Hepatic stellate cell (primary cell): Measurements from ENCODE around the gene NME3.

Experiments used
- DNase-seq: peaks from one replicate; pipeline ENCODE4 v3.0.0; 2011; ENCODE audit warnings: low spot score

Gene NME3

GRCh38 chr16:1793578-1794220, 22.4 kb upstream of the NME3 start, which contains the start of gene IGFALS:
Gene IGFALS, minus strand, starts transcription at chr16:1793705. Its CDS starts 53 bp downstream, at chr16:1793652.
- DNase-seq = no peak

GRCh38 chr16:1792836-1793577, 21.7 kb upstream of the NME3 start:
- no peak for DNase-seq

GRCh38 chr16:1791943-1792812, 20.8 kb upstream of the NME3 start:
- DNase-seq = no peak

- no peak for DNase-seq
These were observed 20.1 kb upstream of the NME3 start for GRCh38 chr16:1791256-1791942.

- no peak for DNase-seq
These were observed 19.4 kb upstream of the NME3 start for GRCh38 chr16:1790611-1791255.

- DNase-seq = no peak
These were observed 18.9 kb upstream of the NME3 start for GRCh38 chr16:1790261-1790610.

GRCh38 chr16:1789643-1790045, 18.3 kb upstream of the NME3 start:
- no peak for DNase-seq

GRCh38 chr16:1788708-1789100, 17.4 kb upstream of the NME3 start:
- no peak for DNase-seq

- no peak for DNase-seq
These were observed 16.9 kb upstream of the NME3 start for GRCh38 chr16:1788095-1788707.

GRCh38 chr16:1787322-1788094, 16.2 kb upstream of the NME3 start:
- DNase-seq = no peak

- no peak for DNase-seq
These were observed 15.6 kb upstream of the NME3 start for GRCh38 chr16:1787056-1787321.

- DNase-seq = no peak
These were observed 15.1 kb upstream of the NME3 start for GRCh38 chr16:1786242-1787055.

- DNase-seq = no peak
These were observed 14.5 kb upstream of the NME3 start for GRCh38 chr16:1785846-1786170.

GRCh38 chr16:1784977-1785845, 13.9 kb upstream of the NME3 start:
- no peak for DNase-seq

GRCh38 chr16:1782408-1783264, 11.3 kb upstream of the NME3 start, which contains the start of the genes NUBP2 and SPSB3:
Gene NUBP2, plus strand, starts transcription at chr16:1782960. Its CDS starts 61 bp downstream, at chr16:1783021.
Gene SPSB3, minus strand, starts transcription at chr16:1782571. Its CDS starts 1,088 bp downstream, at chr16:1781483.
- peak; percentile 100 for DNase-seq

- peak; percentile 59 for DNase-seq
These were observed 10.5 kb upstream of the NME3 start for GRCh38 chr16:1781758-1782407.

GRCh38 chr16:1781254-1781653, 9.9 kb upstream of the NME3 start:
- DNase-seq = no peak
